ENCODE results near the gene PYM1.
A peak's percentile ranks its signal among the peaks of the same experiment; 100 is the strongest.

The PYM1 gene

DNA sequence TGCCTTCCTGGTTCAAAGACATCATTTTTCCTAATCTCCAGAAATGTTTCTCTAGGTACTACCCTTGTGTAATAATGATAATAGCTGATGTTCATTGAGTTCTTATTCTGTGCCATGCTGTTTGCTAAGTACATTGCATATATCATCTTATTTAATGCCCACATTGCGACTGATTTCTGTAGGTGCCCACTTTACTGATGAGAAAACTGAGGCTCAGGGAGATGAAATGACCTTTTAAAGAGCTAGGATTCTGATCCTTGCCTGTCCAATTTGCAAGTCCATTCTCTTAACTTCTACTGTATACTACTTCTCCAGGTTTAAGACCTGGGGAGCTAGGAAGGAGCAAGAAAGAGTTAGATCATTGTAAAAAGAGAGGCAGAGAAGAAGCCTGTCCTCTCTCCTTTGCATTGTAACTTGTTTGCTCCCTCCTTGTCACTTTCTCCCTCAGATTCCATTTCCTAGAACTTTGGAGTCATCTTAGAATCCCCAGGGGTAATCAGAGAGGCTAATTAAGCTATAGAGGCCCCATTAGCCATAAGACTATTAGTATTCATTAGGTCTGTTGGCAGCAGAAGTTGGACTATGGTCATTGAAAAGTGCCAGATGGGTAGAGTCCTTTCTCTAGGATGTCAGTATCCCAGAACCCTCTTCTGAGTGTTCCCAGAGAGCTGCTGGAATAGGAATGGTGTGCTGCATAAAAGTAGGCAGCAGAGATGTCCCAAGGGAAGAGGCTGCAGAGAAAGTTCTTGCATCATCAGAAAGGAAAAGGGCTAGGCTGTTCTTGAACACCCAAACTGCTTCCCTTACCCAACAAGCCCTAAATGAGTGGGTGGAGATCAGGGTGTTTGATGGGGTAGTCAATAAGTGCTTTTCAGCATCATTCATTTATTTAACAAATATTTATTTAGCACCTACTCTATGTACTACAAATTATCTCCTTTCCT, 6.4 kb upstream of the PYM1 start:
- Histone ChIP-seq H3K4me1 (ENCODE audit: control insufficient read depth, insufficient read depth, low read length) (peaks cover 4% of the 10 kb centered on the region; the same call in 1 of the 2 replicates), H3K36me3 (ENCODE audit: control insufficient read depth in 2 of 2, insufficient read depth in 1 of 2, low read length in 2 of 2) (no peaks in the 10 kb centered on the region), H3K27ac (ENCODE audit: extremely low read depth, low read depth, low read length) (no peak overlapping the region), H3K4me3 (ENCODE audit: low read depth, low read length) (no peak overlapping the region), H3K9me3 (ENCODE audit: control insufficient read depth, insufficient read depth, low read depth, low read length) (no peaks in the 10 kb centered on the region)
- CTCF ChIA-PET, result interaction anchor here (0.5 to 1.8 kb wide), 10 partner anchors 22 to 1555 kb away, joined by 3 to 8 read pairs (median 4); partner anchors contain the start of gene RAB5B
- POLR2A ChIA-PET, result interaction anchor here (0.5 to 2.1 kb wide), 6 partner anchors 34 to 193 kb away, joined by 3 to 13 read pairs (median 5); partner anchors contain the start of genes ORMDL2, RAB5B, SARNP and SUOX
- no peak for TF ChIP-seq ZNF292 (tag by site-specific recombination; IDR thresholded peaks at IDR 0.05; ENCODE audit: borderline replicate concordance, low read depth)
- TF ChIP-seq ZNF530 (tag by site-specific recombination; IDR thresholded peaks at IDR 0.05; ENCODE audit: low read depth), result no peak
- TF ChIP-seq, protein P1, sequence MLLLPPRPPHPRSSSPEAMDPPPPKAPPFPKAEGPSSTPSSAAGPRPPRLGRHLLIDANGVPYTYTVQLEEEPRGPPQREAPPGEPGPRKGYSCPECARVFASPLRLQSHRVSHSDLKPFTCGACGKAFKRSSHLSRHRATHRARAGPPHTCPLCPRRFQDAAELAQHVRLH (tag by site-specific recombination; IDR thresholded peaks at IDR 0.05), result no peak
- no peak for TF ChIP-seq ZBTB20 (tag by site-specific recombination; IDR thresholded peaks at IDR 0.05)
- TF ChIP-seq ZNF791 (tag by site-specific recombination; IDR thresholded peaks at IDR 0.05), result no peak
- no peak for TF ChIP-seq GLI2 (tag by site-specific recombination; IDR thresholded peaks at IDR 0.05; ENCODE audit: borderline replicate concordance, low read depth)
- TF ChIP-seq, protein P2, sequence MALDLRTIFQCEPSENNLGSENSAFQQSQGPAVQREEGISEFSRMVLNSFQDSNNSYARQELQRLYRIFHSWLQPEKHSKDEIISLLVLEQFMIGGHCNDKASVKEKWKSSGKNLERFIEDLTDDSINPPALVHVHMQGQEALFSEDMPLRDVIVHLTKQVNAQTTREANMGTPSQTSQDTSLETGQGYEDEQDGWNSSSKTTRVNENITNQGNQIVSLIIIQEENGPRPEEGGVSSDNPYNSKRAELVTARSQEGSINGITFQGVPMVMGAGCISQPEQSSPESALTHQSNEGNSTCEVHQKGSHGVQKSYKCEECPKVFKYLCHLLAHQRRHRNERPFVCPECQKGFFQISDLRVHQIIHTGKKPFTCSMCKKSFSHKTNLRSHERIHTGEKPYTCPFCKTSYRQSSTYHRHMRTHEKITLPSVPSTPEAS (tag by site-specific recombination; IDR thresholded peaks at IDR 0.05), result no peak
- TF ChIP-seq ZSCAN30 (tag by site-specific recombination; IDR thresholded peaks at IDR 0.05), result no peak
- TF ChIP-seq ZNF133 (tag by site-specific recombination; IDR thresholded peaks at IDR 0.05), result no peak
- TF ChIP-seq PRDM1 (tag by site-specific recombination; IDR thresholded peaks at IDR 0.05), result peak; percentile 72
- TF ChIP-seq ZBTB8A (tag by site-specific recombination; IDR thresholded peaks at IDR 0.05), result no peak
- 0 out of 2 replicates have a peak, but pooled peaks have one; percentile 18 for TF ChIP-seq ZFHX2 (tag by site-specific recombination; conservative IDR thresholded peaks at IDR 0.05)
- no peak for TF ChIP-seq ZNF311 (tag by site-specific recombination; IDR thresholded peaks at IDR 0.05; ENCODE audit: borderline replicate concordance)
- no peak for TF ChIP-seq ZNF776 (tag by site-specific recombination; IDR thresholded peaks at IDR 0.05; ENCODE audit: borderline replicate concordance)
- no peak for TF ChIP-seq KLF1 (tag by site-specific recombination; IDR thresholded peaks at IDR 0.05)
- no peak for TF ChIP-seq ZNF621 (tag by site-specific recombination; IDR thresholded peaks at IDR 0.05)
- TF ChIP-seq ZNF350 (tag by site-specific recombination; IDR thresholded peaks at IDR 0.05), result no peak
- no peak for TF ChIP-seq FEZF1 (tag by site-specific recombination; IDR thresholded peaks at IDR 0.05)
- TF ChIP-seq ZNF664 (tag by site-specific recombination; IDR thresholded peaks at IDR 0.05), result peak; percentile 74; the same call in 1 of the 2 replicates

DNA sequence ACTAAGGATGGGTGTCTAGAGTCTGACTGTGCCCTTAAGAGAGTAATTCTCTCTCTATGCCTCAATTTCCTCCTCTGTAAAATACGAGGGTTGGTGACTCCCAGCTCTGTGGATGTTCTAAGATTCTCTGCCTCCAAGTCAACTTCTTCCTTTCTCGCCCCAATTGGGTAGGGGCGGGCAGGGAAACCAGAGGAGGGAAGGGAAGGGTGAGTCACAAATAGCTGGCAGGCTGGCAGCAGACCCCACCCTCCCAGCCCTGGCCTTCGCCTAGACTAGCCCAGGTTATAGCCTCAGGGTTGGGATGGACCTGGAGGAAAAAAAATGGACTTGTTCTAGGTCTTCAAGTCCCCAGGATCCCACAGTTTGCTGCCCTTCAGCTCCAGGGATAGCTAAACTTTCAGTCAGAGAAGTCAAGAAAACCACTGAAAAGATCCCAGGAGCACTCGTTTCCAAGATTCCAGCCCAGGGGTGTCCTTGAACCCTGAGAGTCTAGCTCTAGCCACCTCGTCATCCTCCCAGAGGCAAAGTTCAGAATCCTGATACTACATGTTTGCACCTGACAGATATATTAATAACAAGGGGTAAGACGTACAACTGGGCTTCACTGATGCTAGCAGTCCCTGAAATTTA, 5.6 kb upstream of the PYM1 start:
- no peak overlapping the region for H3K27ac ChIP-seq (ENCODE audit: extremely low read depth, low read depth, low read length)
- POLR2A ChIA-PET, result interaction anchor here (1.3 to 2.1 kb wide), 4 partner anchors 35 to 115 kb away, joined by 4 to 13 read pairs (median 6); partner anchors contain the start of genes ORMDL2, RAB5B, SARNP and SUOX
- H3K4me1 ChIP-seq (ENCODE audit: control insufficient read depth, insufficient read depth, low read length), result peaks cover 4% of the 10 kb centered on the region; the same call in 1 of the 2 replicates

More for the DNA sequence above, 5.6 kb upstream of the PYM1 start:
- Histone ChIP-seq H3K36me3 (ENCODE audit: control insufficient read depth in 2 of 2, insufficient read depth in 1 of 2, low read length in 2 of 2) (no peaks in the 10 kb centered on the region), H3K9me3 (ENCODE audit: control insufficient read depth, insufficient read depth, low read depth, low read length) (no peaks in the 10 kb centered on the region), H3K4me3 (ENCODE audit: low read depth, low read length) (no peak overlapping the region)
- CTCF ChIA-PET, result interaction anchor here (0.5 to 1.8 kb wide), 7 partner anchors 9 to 195 kb away, joined by 3 to 8 read pairs (median 4); partner anchors contain the start of gene RAB5B
- no peak for TF ChIP-seq ZNF23 (tag by site-specific recombination; IDR thresholded peaks at IDR 0.05; ENCODE audit: borderline replicate concordance)
- TF ChIP-seq, protein P3, sequence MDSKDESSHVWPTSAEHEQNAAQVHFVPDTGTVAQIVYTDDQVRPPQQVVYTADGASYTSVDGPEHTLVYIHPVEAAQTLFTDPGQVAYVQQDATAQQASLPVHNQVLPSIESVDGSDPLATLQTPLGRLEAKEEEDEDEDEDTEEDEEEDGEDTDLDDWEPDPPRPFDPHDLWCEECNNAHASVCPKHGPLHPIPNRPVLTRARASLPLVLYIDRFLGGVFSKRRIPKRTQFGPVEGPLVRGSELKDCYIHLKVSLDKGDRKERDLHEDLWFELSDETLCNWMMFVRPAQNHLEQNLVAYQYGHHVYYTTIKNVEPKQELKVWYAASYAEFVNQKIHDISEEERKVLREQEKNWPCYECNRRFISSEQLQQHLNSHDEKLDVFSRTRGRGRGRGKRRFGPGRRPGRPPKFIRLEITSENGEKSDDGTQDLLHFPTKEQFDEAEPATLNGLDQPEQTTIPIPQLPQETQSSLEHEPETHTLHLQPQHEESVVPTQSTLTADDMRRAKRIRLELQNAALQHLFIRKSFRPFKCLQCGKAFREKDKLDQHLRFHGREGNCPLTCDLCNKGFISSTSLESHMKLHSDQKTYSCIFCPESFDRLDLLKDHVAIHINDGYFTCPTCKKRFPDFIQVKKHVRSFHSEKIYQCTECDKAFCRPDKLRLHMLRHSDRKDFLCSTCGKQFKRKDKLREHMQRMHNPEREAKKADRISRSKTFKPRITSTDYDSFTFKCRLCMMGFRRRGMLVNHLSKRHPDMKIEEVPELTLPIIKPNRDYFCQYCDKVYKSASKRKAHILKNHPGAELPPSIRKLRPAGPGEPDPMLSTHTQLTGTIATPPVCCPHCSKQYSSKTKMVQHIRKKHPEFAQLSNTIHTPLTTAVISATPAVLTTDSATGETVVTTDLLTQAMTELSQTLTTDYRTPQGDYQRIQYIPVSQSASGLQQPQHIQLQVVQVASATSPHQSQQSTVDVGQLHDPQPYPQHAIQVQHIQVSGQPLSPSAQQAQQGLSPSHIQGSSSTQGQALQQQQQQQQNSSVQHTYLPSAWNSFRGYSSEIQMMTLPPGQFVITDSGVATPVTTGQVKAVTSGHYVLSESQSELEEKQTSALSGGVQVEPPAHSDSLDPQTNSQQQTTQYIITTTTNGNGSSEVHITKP (tag by site-specific recombination; IDR thresholded peaks at IDR 0.05), result 0 out of 2 replicates have a peak, but pooled peaks have one; percentile 10
- peak; percentile 49 for TF ChIP-seq KLF1 (tag by site-specific recombination; IDR thresholded peaks at IDR 0.05)
- peak; percentile 37; the same call in 1 of the 2 replicates for TF ChIP-seq SP2 (tag by site-specific recombination; IDR thresholded peaks at IDR 0.05)
- TF ChIP-seq ZNF426 (tag by site-specific recombination; IDR thresholded peaks at IDR 0.05), result no peak
- TF ChIP-seq, protein P4, sequence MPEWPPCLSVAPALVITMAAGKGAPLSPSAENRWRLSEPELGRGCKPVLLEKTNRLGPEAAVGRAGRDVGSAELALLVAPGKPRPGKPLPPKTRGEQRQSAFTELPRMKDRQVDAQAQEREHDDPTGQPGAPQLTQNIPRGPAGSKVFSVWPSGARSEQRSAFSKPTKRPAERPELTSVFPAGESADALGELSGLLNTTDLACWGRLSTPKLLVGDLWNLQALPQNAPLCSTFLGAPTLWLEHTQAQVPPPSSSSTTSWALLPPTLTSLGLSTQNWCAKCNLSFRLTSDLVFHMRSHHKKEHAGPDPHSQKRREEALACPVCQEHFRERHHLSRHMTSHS (tag by site-specific recombination; IDR thresholded peaks at IDR 0.05), result no peak
